ENCODE measurements around the gene CAPN5.

Gene CAPN5

GRCh38 chr11:77035580-77035979 lies 31.2 kb upstream of the CAPN5 start:
- Histone ChIP-seq H3K4me1 (ENCODE audit: control insufficient read depth, insufficient read depth, low read length) (peaks cover 47% of the 10 kb centered on the region), H3K4me3 (ENCODE audit: low read length) (peak overlapping the region; percentile 5), H3K36me3 (ENCODE audit: control insufficient read depth, insufficient read depth, low read length) (no peaks in the 10 kb centered on the region), H3K9me3 (ENCODE audit: control insufficient read depth, low read length) (no peaks in the 10 kb centered on the region), H3K9ac (ENCODE audit: low read length) (peak overlapping the region; percentile 49), H3K27me3 (ENCODE audit: control insufficient read depth, insufficient read depth, low read length) (peaks cover 16% of the 10 kb centered on the region)

- Histone ChIP-seq H3K36me3 (ENCODE audit: control insufficient read depth, insufficient read depth, low read length) (no peaks in the 10 kb centered on the region), H3K9ac (ENCODE audit: low read length) (peak overlapping the region; percentile 35), H3K4me3 (ENCODE audit: low read length) (no peak overlapping the region), H3K27me3 (ENCODE audit: control insufficient read depth, insufficient read depth, low read length) (peaks cover 19% of the 10 kb centered on the region), H3K4me1 (ENCODE audit: control insufficient read depth, insufficient read depth, low read length) (peaks cover 38% of the 10 kb centered on the region), H3K9me3 (ENCODE audit: control insufficient read depth, low read length) (no peaks in the 10 kb centered on the region)
Observed at GRCh38 chr11:77036398-77036797, 30.4 kb upstream of the CAPN5 start.

- Histone ChIP-seq H3K9me3 (ENCODE audit: control insufficient read depth, low read length) (no peaks in the 10 kb centered on the region), H3K4me1 (ENCODE audit: control insufficient read depth, insufficient read depth, low read length) (peaks cover 37% of the 10 kb centered on the region), H3K9ac (ENCODE audit: low read length) (no peak overlapping the region), H3K36me3 (ENCODE audit: control insufficient read depth, insufficient read depth, low read length) (no peaks in the 10 kb centered on the region), H3K27me3 (ENCODE audit: control insufficient read depth, insufficient read depth, low read length) (peaks cover 19% of the 10 kb centered on the region), H3K4me3 (ENCODE audit: low read length) (no peak overlapping the region)
Observed at GRCh38 chr11:77037057-77037456, 29.7 kb upstream of the CAPN5 start.

GRCh38 chr11:77038029-77038824 lies 28.5 kb upstream of the CAPN5 start:
- H3K9ac ChIP-seq (ENCODE audit: low read length): no peak overlapping the region
- peaks cover 37% of the 10 kb centered on the region for H3K4me1 ChIP-seq (ENCODE audit: control insufficient read depth, insufficient read depth, low read length)
- no peaks in the 10 kb centered on the region for H3K9me3 ChIP-seq (ENCODE audit: control insufficient read depth, low read length)
- H3K36me3 ChIP-seq (ENCODE audit: control insufficient read depth, insufficient read depth, low read length): no peaks in the 10 kb centered on the region
- no peak overlapping the region for H3K4me3 ChIP-seq (ENCODE audit: low read length)
- H3K27me3 ChIP-seq (ENCODE audit: control insufficient read depth, insufficient read depth, low read length): peaks cover 19% of the 10 kb centered on the region

GRCh38 chr11:77038825-77039326 lies 27.9 kb upstream of the CAPN5 start:
- no peaks in the 10 kb centered on the region for H3K9me3 ChIP-seq (ENCODE audit: control insufficient read depth, low read length)
- H3K4me1 ChIP-seq (ENCODE audit: control insufficient read depth, insufficient read depth, low read length): peaks cover 36% of the 10 kb centered on the region
- H3K9ac ChIP-seq (ENCODE audit: low read length): peak overlapping the region; percentile 15
- no peak overlapping the region for H3K4me3 ChIP-seq (ENCODE audit: low read length)
- H3K27me3 ChIP-seq (ENCODE audit: control insufficient read depth, insufficient read depth, low read length): peaks cover 19% of the 10 kb centered on the region
- no peaks in the 10 kb centered on the region for H3K36me3 ChIP-seq (ENCODE audit: control insufficient read depth, insufficient read depth, low read length)

- Histone ChIP-seq H3K9me3 (ENCODE audit: control insufficient read depth, low read length) (no peaks in the 10 kb centered on the region), H3K4me1 (ENCODE audit: control insufficient read depth, insufficient read depth, low read length) (peaks cover 27% of the 10 kb centered on the region), H3K9ac (ENCODE audit: low read length) (peak overlapping the region; percentile 15), H3K27me3 (ENCODE audit: control insufficient read depth, insufficient read depth, low read length) (peaks cover 19% of the 10 kb centered on the region), H3K36me3 (ENCODE audit: control insufficient read depth, insufficient read depth, low read length) (no peaks in the 10 kb centered on the region), H3K4me3 (ENCODE audit: low read length) (no peak overlapping the region)
Observed at GRCh38 chr11:77039491-77040400, 27.0 kb upstream of the CAPN5 start.

- Histone ChIP-seq H3K9ac (ENCODE audit: low read length) (no peak overlapping the region), H3K27me3 (ENCODE audit: control insufficient read depth, insufficient read depth, low read length) (peaks cover 19% of the 10 kb centered on the region), H3K36me3 (ENCODE audit: control insufficient read depth, insufficient read depth, low read length) (no peaks in the 10 kb centered on the region)
Observed at GRCh38 chr11:77040401-77040777, 26.4 kb upstream of the CAPN5 start.

GRCh38 chr11:77040889-77041288 lies 25.9 kb upstream of the CAPN5 start:
- Histone ChIP-seq H3K9me3 (ENCODE audit: control insufficient read depth, low read length) (no peaks in the 10 kb centered on the region), H3K27me3 (ENCODE audit: control insufficient read depth, insufficient read depth, low read length) (peaks cover 21% of the 10 kb centered on the region), H3K4me1 (ENCODE audit: control insufficient read depth, insufficient read depth, low read length) (peaks cover 18% of the 10 kb centered on the region), H3K36me3 (ENCODE audit: control insufficient read depth, insufficient read depth, low read length) (no peaks in the 10 kb centered on the region), H3K9ac (ENCODE audit: low read length) (no peak overlapping the region), H3K4me3 (ENCODE audit: low read length) (no peak overlapping the region)

More at GRCh38 chr11:77040401-77040777, 26.4 kb upstream of the CAPN5 start:
- no peak overlapping the region for H3K4me3 ChIP-seq (ENCODE audit: low read length)
- no peaks in the 10 kb centered on the region for H3K9me3 ChIP-seq (ENCODE audit: control insufficient read depth, low read length)
- H3K4me1 ChIP-seq (ENCODE audit: control insufficient read depth, insufficient read depth, low read length): peaks cover 21% of the 10 kb centered on the region

GRCh38 chr11:77042111-77042726 lies 24.6 kb upstream of the CAPN5 start:
- H3K4me1 ChIP-seq (ENCODE audit: control insufficient read depth, insufficient read depth, low read length): peaks cover 8% of the 10 kb centered on the region
- no peaks in the 10 kb centered on the region for H3K9me3 ChIP-seq (ENCODE audit: control insufficient read depth, low read length)
- peaks cover 24% of the 10 kb centered on the region for H3K27me3 ChIP-seq (ENCODE audit: control insufficient read depth, insufficient read depth, low read length)
- no peaks in the 10 kb centered on the region for H3K36me3 ChIP-seq (ENCODE audit: control insufficient read depth, insufficient read depth, low read length)
- H3K4me3 ChIP-seq (ENCODE audit: low read length): no peak overlapping the region
- H3K9ac ChIP-seq (ENCODE audit: low read length): no peak overlapping the region

- Histone ChIP-seq H3K4me1 (ENCODE audit: control insufficient read depth, insufficient read depth, low read length) (peaks cover 16% of the 10 kb centered on the region), H3K27me3 (ENCODE audit: control insufficient read depth, insufficient read depth, low read length) (peaks cover 20% of the 10 kb centered on the region), H3K4me3 (ENCODE audit: low read length) (no peak overlapping the region)
Observed at GRCh38 chr11:77044356-77044755, 22.4 kb upstream of the CAPN5 start.

GRCh38 chr11:77044886-77045285 lies 21.9 kb upstream of the CAPN5 start:
- Histone ChIP-seq H3K9me3 (ENCODE audit: control insufficient read depth, low read length) (no peaks in the 10 kb centered on the region), H3K36me3 (ENCODE audit: control insufficient read depth, insufficient read depth, low read length) (no peaks in the 10 kb centered on the region), H3K9ac (ENCODE audit: low read length) (no peak overlapping the region), H3K4me1 (ENCODE audit: control insufficient read depth, insufficient read depth, low read length) (peaks cover 15% of the 10 kb centered on the region), H3K4me3 (ENCODE audit: low read length) (no peak overlapping the region), H3K27me3 (ENCODE audit: control insufficient read depth, insufficient read depth, low read length) (peaks cover 15% of the 10 kb centered on the region)

More at GRCh38 chr11:77044356-77044755, 22.4 kb upstream of the CAPN5 start:
- Histone ChIP-seq H3K9ac (ENCODE audit: low read length) (no peak overlapping the region), H3K9me3 (ENCODE audit: control insufficient read depth, low read length) (no peaks in the 10 kb centered on the region), H3K36me3 (ENCODE audit: control insufficient read depth, insufficient read depth, low read length) (no peaks in the 10 kb centered on the region)
